SH-SY5Y (cell line): ENCODE results near the gene ABHD1.

ENCODE experiments used
- GATA2 ChIP-seq: IDR thresholded peaks from 2 replicates; pipeline ENCODE4 v1.6.1; 2011; ENCODE audit warnings: mild to moderate bottlenecking, low read depth, low read length
- GATA3 ChIP-seq: IDR thresholded peaks from 2 replicates; pipeline ENCODE4 v1.6.1; 2011; ENCODE audit warnings: low read depth, mild to moderate bottlenecking, low read length, moderate library complexity

DNA sequence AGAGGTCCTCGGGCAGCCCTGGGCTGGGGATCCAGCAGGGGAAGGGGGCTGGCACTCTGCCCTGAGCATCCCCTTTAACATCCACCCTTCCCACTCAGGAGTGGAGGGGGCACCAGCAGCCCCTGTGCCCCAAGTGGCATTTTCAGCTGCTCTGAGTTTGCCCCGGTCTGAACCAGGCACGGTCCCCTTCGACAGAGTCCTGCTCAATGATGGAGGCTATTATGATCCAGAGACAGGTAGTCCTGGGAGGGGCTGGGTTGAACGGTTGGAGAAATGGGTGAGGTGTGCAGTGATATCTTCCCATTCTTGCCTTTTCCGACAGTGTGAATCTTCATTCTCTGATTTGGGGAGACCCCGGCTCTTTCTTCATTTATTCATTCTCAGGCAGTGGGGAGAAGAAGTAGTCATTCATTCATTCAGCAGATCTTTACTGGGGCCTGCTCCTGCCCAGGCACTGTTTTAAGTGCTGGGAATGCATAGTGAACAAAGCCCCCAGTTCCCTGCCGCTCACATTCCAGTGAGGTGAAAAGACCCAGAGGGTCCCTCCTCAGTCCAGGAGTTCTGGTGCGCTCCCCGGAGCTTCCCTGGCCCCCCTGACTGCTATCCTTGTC, 38.4 kb upstream of the ABHD1 start:
- TF ChIP-seq GATA2 (no peak), GATA3 (no peak)
